H1 (cell line): ENCODE results near the gene MAN2A1. TPM values are rescaled to one million over a fixed set of nuclear protein-coding genes. Genes with fewer than 3 reads are reported as not detected.
A peak's percentile ranks its signal among the peaks of the same experiment; 100 is the strongest.

Experiments
- CTCF ChIA-PET: fragments of 300-600 bp; sonication (Branson Sonifier 250); formaldehyde crosslinking; loops from one replicate; lab custom pipeline; 2021; ENCODE audit not compliant: partially characterized antibody; lab: Charles Lee
- POLR2A ChIA-PET: fragments of 300-600 bp; sonication (Branson Sonifier 250); formaldehyde crosslinking; loops from one replicate; lab custom pipeline; 2021; ENCODE audit warnings: inconsistent platforms; ENCODE audit not compliant: partially characterized antibody; lab: Charles Lee
- DNase-seq, 2 experiments: peaks; one replicate each; pipeline versions ENCODE4 v3.0.0 to v3.0.0-alpha.2; 2010 to 2022; ENCODE audit warnings: low spot score in 2 of 2, low read depth in 1 of 2, mixed read lengths in 1 of 2
- FAIRE-seq: peaks from 2 replicates; lab custom pipeline; 2011; peaks lifted over from hg19 to GRCh38; lab: Jason Lieb, UNC
- H2AFZ ChIP-seq: 2 replicates; pipeline ENCODE4 v1.8.1; 2012; ENCODE audit warnings: low read length, inconsistent platforms
- H2AK5ac ChIP-seq: 2 replicates; pipeline ENCODE4 v1.6.1; 2013; ENCODE audit warnings: low read depth, low read length
- H2BK120ac ChIP-seq: replicated peaks from 2 replicates; pipeline ENCODE3; 2013; ENCODE audit warnings: low read depth, low read length, inconsistent platforms
- H2BK12ac ChIP-seq: 2 replicates; pipeline ENCODE4 v1.6.1; 2013; ENCODE audit warnings: low read depth, low read length
- H2BK15ac ChIP-seq: 2 replicates; pipeline ENCODE4 v1.6.1; 2013; ENCODE audit warnings: low read length
- H2BK20ac ChIP-seq: 2 replicates; pipeline ENCODE4 v1.6.1; 2013; ENCODE audit warnings: low read length
- H2BK5ac ChIP-seq: 2 replicates; pipeline ENCODE4 v1.6.1; 2013; ENCODE audit warnings: low read depth, low read length
- H3K14ac ChIP-seq: 2 replicates; pipeline ENCODE4 v1.6.1; 2013; ENCODE audit warnings: inconsistent platforms; ENCODE audit not compliant: insufficient read length
- H3K18ac ChIP-seq: 2 replicates; pipeline ENCODE4 v1.6.1; 2013; ENCODE audit warnings: low read length; ENCODE audit errors: extremely low read depth
- H3K23ac ChIP-seq: 2 replicates; pipeline ENCODE4 v1.6.1; 2013; ENCODE audit warnings: inconsistent platforms; ENCODE audit not compliant: insufficient read length
- H3K23me2 ChIP-seq: 2 replicates; pipeline ENCODE4 v1.6.1; 2013; ENCODE audit warnings: low read depth, low read length
- H3K27ac ChIP-seq: 2 replicates; pipeline ENCODE4 v1.6.1; 2011; ENCODE audit warnings: low read depth, low read length, inconsistent platforms
- H3K27me3 ChIP-seq, 4 experiments: replicated peaks in 1 of 4; 1 replicate in 1 of 4; 2 replicates in 3 of 4; pipeline versions ENCODE4 v1.6.1 to v1.8.1; 2011 to 2013; ENCODE audit warnings: low read length in 3 of 4, mild to moderate bottlenecking in 3 of 4, inconsistent platforms in 2 of 4, mixed read lengths in 2 of 4, moderate library complexity in 1 of 4; ENCODE audit not compliant: control insufficient read depth in 3 of 4, insufficient read depth in 3 of 4; ENCODE audit errors: extremely low read depth in 1 of 4
- H3K36me3 ChIP-seq, 4 experiments: 2 replicates each; pipeline versions ENCODE4 v1.6.1 to v1.8.1; 2011 to 2013; ENCODE audit warnings: mild to moderate bottlenecking in 4 of 4, low read length in 3 of 4, moderate library complexity in 2 of 4, control low read depth in 1 of 4, inconsistent platforms in 1 of 4; ENCODE audit not compliant: insufficient read depth in 4 of 4, control insufficient read depth in 2 of 4
- H3K4ac ChIP-seq: replicated peaks from 2 replicates; pipeline ENCODE3; 2013; ENCODE audit warnings: low read length, low read depth, mixed read lengths, inconsistent platforms; ENCODE audit not compliant: insufficient read length
- H3K4me1 ChIP-seq, 4 experiments: replicated peaks in 1 of 4; 1 replicate in 1 of 4; 2 replicates in 3 of 4; pipeline versions ENCODE4 v1.6.1 to v1.8.1; 2011 to 2013; ENCODE audit warnings: low read length in 3 of 4, inconsistent platforms in 2 of 4, mixed read lengths in 1 of 4; ENCODE audit not compliant: insufficient read depth in 4 of 4, control insufficient read depth in 3 of 4
- H3K4me2 ChIP-seq, 2 experiments: 2 replicates each; pipeline versions ENCODE4 v1.6.1 to v1.8.1; 2011 to 2013; ENCODE audit warnings: low read depth in 2 of 2, low read length in 2 of 2, control low read depth in 1 of 2, inconsistent platforms in 1 of 2, mild to moderate bottlenecking in 1 of 2; ENCODE audit not compliant: insufficient read depth in 1 of 2
- H3K4me3 ChIP-seq, 4 experiments: fragments of 200-600, 300-600 bp in 1 of 4; sonication (generic), shearing (Covaris generic), sonication (Bioruptor Twin) in 1 of 4; 2 replicates each; pipeline versions ENCODE4 v1.5.1 to v1.8.1; 2011 to 2016; ENCODE audit warnings: low read length in 4 of 4, low read depth in 3 of 4, control low read depth in 2 of 4, inconsistent platforms in 2 of 4, mild to moderate bottlenecking in 2 of 4, mixed read lengths in 1 of 4, moderate library complexity in 1 of 4; ENCODE audit not compliant: insufficient read depth in 2 of 4; ENCODE audit errors: extremely low read depth in 1 of 4
- H3K56ac ChIP-seq: replicated peaks from 2 replicates; pipeline ENCODE3; 2013; ENCODE audit warnings: low read depth, mild to moderate bottlenecking, mixed read lengths, low read length, inconsistent platforms; ENCODE audit not compliant: insufficient read length
- H3K79me1 ChIP-seq: 2 replicates; pipeline ENCODE4 v1.6.1; 2013; ENCODE audit warnings: low read depth, low read length, control low read depth
- H3K79me2 ChIP-seq, 2 experiments: 2 replicates each; pipeline versions ENCODE4 v1.6.1 to v1.8.1; 2012 to 2013; ENCODE audit warnings: low read length in 2 of 2, mild to moderate bottlenecking in 2 of 2, inconsistent platforms in 1 of 2; ENCODE audit not compliant: insufficient read depth in 2 of 2, control insufficient read depth in 1 of 2
- H3K9ac ChIP-seq, 4 experiments: replicated peaks in 1 of 4; 1 replicate in 1 of 4; 2 replicates in 3 of 4; pipeline versions ENCODE4 v1.6.1 to v1.8.1; 2011 to 2013; ENCODE audit warnings: low read depth in 3 of 4, low read length in 3 of 4, control low read depth in 2 of 4, mild to moderate bottlenecking in 2 of 4, moderate library complexity in 2 of 4, inconsistent platforms in 1 of 4; ENCODE audit errors: extremely low read depth in 1 of 4
- H3K9me3 ChIP-seq, 2 experiments: 2 replicates each; pipeline versions ENCODE4 v1.6.1 to v1.8.1; 2012 to 2013; ENCODE audit warnings: mild to moderate bottlenecking in 2 of 2, moderate library complexity in 2 of 2, control low read depth in 1 of 2, inconsistent platforms in 1 of 2, low read depth in 1 of 2, low read length in 1 of 2, mixed read lengths in 1 of 2; ENCODE audit not compliant: insufficient read depth in 2 of 2
- H4K20me1 ChIP-seq, 2 experiments: replicated peaks in 1 of 2; 2 replicates each; pipeline versions ENCODE3 to v1.8.1; 2011 to 2013; ENCODE audit warnings: inconsistent platforms in 2 of 2, low read length in 2 of 2, mild to moderate bottlenecking in 1 of 2; ENCODE audit not compliant: insufficient read depth in 2 of 2, control insufficient read depth in 1 of 2
- H4K5ac ChIP-seq: 2 replicates; pipeline ENCODE4 v1.6.1; 2013; ENCODE audit warnings: low read length, low read depth, mixed read lengths, inconsistent platforms; ENCODE audit not compliant: insufficient read length
- H4K8ac ChIP-seq: 2 replicates; pipeline ENCODE4 v1.8.0; 2013; ENCODE audit warnings: mild to moderate bottlenecking, moderate library complexity, low read length, inconsistent platforms; ENCODE audit not compliant: insufficient read depth; ENCODE audit errors: extremely low read depth
- H4K91ac ChIP-seq: replicated peaks from 2 replicates; pipeline ENCODE3; 2013; ENCODE audit warnings: low read length, mixed read lengths, inconsistent platforms; ENCODE audit not compliant: insufficient read length
- CREB1 ChIP-seq: IDR thresholded peaks from 2 replicates; pipeline ENCODE4 v1.6.1; 2012; ENCODE audit warnings: inconsistent platforms
- CTBP2 ChIP-seq: IDR thresholded peaks from 2 replicates; pipeline ENCODE4 v1.7.0; 2011; ENCODE audit warnings: borderline replicate concordance, mild to moderate bottlenecking, moderate library complexity, mixed read lengths, low read length; ENCODE audit not compliant: insufficient read depth, insufficient read length
- FOSL1 ChIP-seq: IDR thresholded peaks from 2 replicates; pipeline ENCODE4 v1.6.1; 2011; ENCODE audit warnings: mild to moderate bottlenecking, low read depth, low read length, moderate library complexity; ENCODE audit not compliant: insufficient read depth
- GABPA ChIP-seq: IDR thresholded peaks from 2 replicates; pipeline ENCODE4 v1.6.1; 2011; ENCODE audit warnings: mild to moderate bottlenecking, low read length, moderate library complexity, borderline replicate concordance; ENCODE audit not compliant: insufficient read depth
- MAFK ChIP-seq: IDR thresholded peaks from 2 replicates; pipeline ENCODE4 v1.6.1; 2012; ENCODE audit warnings: low read depth, mild to moderate bottlenecking, improper control_type of control experiment, low read length
- NRF1 ChIP-seq: IDR thresholded peaks from 2 replicates; pipeline ENCODE4 v1.6.1; 2011; ENCODE audit warnings: mild to moderate bottlenecking, low read depth, low read length, improper control_type of control experiment
- POLR2A ChIP-seq, 2 experiments: IDR thresholded peaks; 1 replicate in 1 of 2; 2 replicates in 1 of 2; pipeline ENCODE4 v1.6.1; 2011; ENCODE audit warnings: low read depth in 2 of 2, low read length in 2 of 2, mild to moderate bottlenecking in 2 of 2; ENCODE audit errors: control extremely low read depth in 1 of 2
- RAD21 ChIP-seq, 2 experiments: IDR thresholded peaks in 1 of 2; conservative IDR thresholded peaks in 1 of 2; 2 replicates each; pipeline ENCODE4 v1.6.1; 2011; ENCODE audit warnings: low read depth in 2 of 2, low read length in 2 of 2, improper control_type of control experiment in 1 of 2, inconsistent platforms in 1 of 2, mild to moderate bottlenecking in 1 of 2, moderate library complexity in 1 of 2
- SIRT6 ChIP-seq: IDR thresholded peaks from one replicate; pipeline ENCODE4 v1.7.1; 2012; ENCODE audit warnings: low read length, inconsistent platforms
- SP4 ChIP-seq: IDR thresholded peaks from 2 replicates; pipeline ENCODE4 v1.6.1; 2012; ENCODE audit warnings: low read length, inconsistent platforms
- SRF ChIP-seq: IDR thresholded peaks from 2 replicates; pipeline ENCODE4 v1.6.1; 2011; ENCODE audit warnings: mild to moderate bottlenecking, low read depth, low read length, moderate library complexity
- WGBS, 2 experiments: shearing (Covaris generic) in 1 of 2; methylation state at CpG; one replicate each; pipeline versions ENCODE4 v1.1.6 to v1.1.7; 2013 to 2015; ENCODE audit warnings: low lambda C conversion rate in 2 of 2, mixed read lengths in 2 of 2, inconsistent platforms in 1 of 2, low coverage in 1 of 2, missing lambda C conversion rate in 1 of 2; ENCODE audit not compliant: insufficient replicate concordance in 2 of 2, insufficient coverage in 1 of 2, insufficient read length in 1 of 2; ENCODE audit errors: extremely low coverage in 1 of 2, missing lambda C conversion rate in 1 of 2; 5-methylcytosine and 5-hydroxymethylcytosine counted together
- polyA plus RNA-seq, 7 experiments: library from polyadenylated mRNA; depleted of rRNA in 3 of 7; stranded (reverse) in 5 of 7; unstranded in 2 of 7; fragments of >200 nt in 5 of 7; fragments of 200-250 nt in 2 of 7; gene quantifications; 1 replicate in 5 of 7; 2 replicates in 1 of 7; 4 replicates in 1 of 7; pipeline versions ENCODE4 v1.2.1 to v1.2.3, GENCODE V29; 2011 to 2013; ENCODE audit warnings: missing spikeins in 2 of 7, mixed read lengths in 2 of 7
- total RNA-seq: library from RNA; stranded (reverse); fragmentation: NEBNext Ultra II Directional; extraction: Animal tissue kit (Norgen Biotek cat#: 25700); gene quantifications from 2 replicates; pipeline ENCODE4 v1.2.1, GENCODE V29; 2021
- TF ChIP-seq, protein P1 (sequence below), 3 experiments: IDR thresholded peaks; 1 replicate in 2 of 3; 2 replicates in 1 of 3; pipeline versions ENCODE4 v1.5.1 to v1.6.1; 2011; ENCODE audit warnings: low read length in 3 of 3, mild to moderate bottlenecking in 3 of 3, inconsistent platforms in 2 of 3, low read depth in 1 of 3, moderate library complexity in 1 of 3; ENCODE audit not compliant: insufficient read depth in 1 of 3; ENCODE audit errors: control extremely low read depth in 1 of 3

MAN2A1 gene
- total and polyA plus RNA-seq, 2 of the 8 experiments (the other 6 are each of a cell fraction or from before 2014, with no cell fraction given): 29.1 to 102 TPM

GRCh38 chr5:109640976-109641375 is 48.8 kb upstream of the MAN2A1 start:
- H3K9ac ChIP-seq: no peak overlapping the region
- no peak overlapping the region for H4K5ac ChIP-seq
- no peak overlapping the region for H2BK15ac ChIP-seq
- H2BK5ac ChIP-seq: no peak overlapping the region
- H3K18ac ChIP-seq: 0 out of 2 replicates have a peak overlapping the region, but pooled peaks have one; percentile 24
- no peak overlapping the region for H3K23ac ChIP-seq
- no peak overlapping the region for H2BK20ac ChIP-seq
- ChIA-PET CTCF (interaction anchor here (0.9 kb wide), 1 partner anchor 34 kb away, joined by 3 read pairs; no protein-coding TSS in a partner anchor), POLR2A (no interaction called here)
- DNase-seq: no peak
- no peaks in the 10 kb centered on the region for H3K23me2 ChIP-seq
- H4K91ac ChIP-seq: no peak overlapping the region
- no peak overlapping the region for H2AFZ ChIP-seq
- no peaks in the 10 kb centered on the region for H4K20me1 ChIP-seq
- no peaks in the 10 kb centered on the region for H3K27me3 ChIP-seq
- no peak for FAIRE-seq
- no peak overlapping the region for H2BK120ac ChIP-seq
- no peak overlapping the region for H3K56ac ChIP-seq
- H3K4me2 ChIP-seq: no peak overlapping the region
- no peak overlapping the region for H2BK12ac ChIP-seq
- H3K79me2 ChIP-seq: no peaks in the 10 kb centered on the region
- H3K27ac ChIP-seq: no peak overlapping the region
- H3K9me3 ChIP-seq: peaks cover 2 to 4% of the 10 kb centered on the region in 2 experiments; a peak in 2 of 4 replicates
- 86% methylated on average over 4 of the region's 4 CpGs; no CpG with 5 or more reads in 1 of the 2 experiments for WGBS, 2 experiments
- no peaks in the 10 kb centered on the region; a peak in 2 of 8 replicates for H3K36me3 ChIP-seq
- H2AK5ac ChIP-seq: no peak overlapping the region
- no peak overlapping the region for H3K14ac ChIP-seq
- no peak overlapping the region for H3K4ac ChIP-seq
- H4K8ac ChIP-seq: no peak overlapping the region
- H3K4me3 ChIP-seq: no peak overlapping the region
- no peaks in the 10 kb centered on the region for H3K79me1 ChIP-seq
- H3K4me1 ChIP-seq: peaks cover 0 to 8% (median 5%) of the 10 kb centered on the region in 4 experiments; a peak in 5 of 7 replicates
- TF ChIP-seq, protein P1, sequence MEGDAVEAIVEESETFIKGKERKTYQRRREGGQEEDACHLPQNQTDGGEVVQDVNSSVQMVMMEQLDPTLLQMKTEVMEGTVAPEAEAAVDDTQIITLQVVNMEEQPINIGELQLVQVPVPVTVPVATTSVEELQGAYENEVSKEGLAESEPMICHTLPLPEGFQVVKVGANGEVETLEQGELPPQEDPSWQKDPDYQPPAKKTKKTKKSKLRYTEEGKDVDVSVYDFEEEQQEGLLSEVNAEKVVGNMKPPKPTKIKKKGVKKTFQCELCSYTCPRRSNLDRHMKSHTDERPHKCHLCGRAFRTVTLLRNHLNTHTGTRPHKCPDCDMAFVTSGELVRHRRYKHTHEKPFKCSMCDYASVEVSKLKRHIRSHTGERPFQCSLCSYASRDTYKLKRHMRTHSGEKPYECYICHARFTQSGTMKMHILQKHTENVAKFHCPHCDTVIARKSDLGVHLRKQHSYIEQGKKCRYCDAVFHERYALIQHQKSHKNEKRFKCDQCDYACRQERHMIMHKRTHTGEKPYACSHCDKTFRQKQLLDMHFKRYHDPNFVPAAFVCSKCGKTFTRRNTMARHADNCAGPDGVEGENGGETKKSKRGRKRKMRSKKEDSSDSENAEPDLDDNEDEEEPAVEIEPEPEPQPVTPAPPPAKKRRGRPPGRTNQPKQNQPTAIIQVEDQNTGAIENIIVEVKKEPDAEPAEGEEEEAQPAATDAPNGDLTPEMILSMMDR (IDR thresholded peaks at IDR 0.05; ENCODE audit: control extremely low read depth in 1 of 3, insufficient read depth in 1 of 3, low read depth in 1 of 3, low read length in 3 of 3): no peak
- TF ChIP-seq POLR2A (IDR thresholded peaks at IDR 0.05; ENCODE audit: control extremely low read depth in 1 of 2, low read depth in 2 of 2, low read length in 2 of 2) (no peak), CTBP2 (no peak), MAFK (no peak), RAD21 (IDR thresholded peaks at IDR 0.05 in 1 of 2, conservative IDR thresholded peaks at IDR 0.05 in 1 of 2; ENCODE audit: low read depth in 2 of 2, low read length in 2 of 2) (no peak), SRF (no peak), SP4 (no peak), CREB1 (no peak), SIRT6 (no peak), FOSL1 (no peak), GABPA (no peak), NRF1 (no peak)
